Fibroblast of mammary gland (primary cell): ENCODE results near the gene ASB4.

ENCODE experiments used
- DNase-seq: peaks from one replicate; pipeline ENCODE4 v3.0.0-alpha.2; 2010; ENCODE audit warnings: low read depth
- H3K4me3 ChIP-seq: 2 replicates; pipeline ENCODE4 v1.5.1; 2011; ENCODE audit warnings: low read depth, mild to moderate bottlenecking, low read length, moderate library complexity; ENCODE audit not compliant: control insufficient read depth
- TF ChIP-seq, protein P1 (sequence below): conservative IDR thresholded peaks from 2 replicates; pipeline ENCODE4 v1.5.1; 2011; ENCODE audit warnings: low read depth, low read length, inconsistent platforms; ENCODE audit not compliant: control insufficient read depth, insufficient read depth

Gene ASB4

DNA sequence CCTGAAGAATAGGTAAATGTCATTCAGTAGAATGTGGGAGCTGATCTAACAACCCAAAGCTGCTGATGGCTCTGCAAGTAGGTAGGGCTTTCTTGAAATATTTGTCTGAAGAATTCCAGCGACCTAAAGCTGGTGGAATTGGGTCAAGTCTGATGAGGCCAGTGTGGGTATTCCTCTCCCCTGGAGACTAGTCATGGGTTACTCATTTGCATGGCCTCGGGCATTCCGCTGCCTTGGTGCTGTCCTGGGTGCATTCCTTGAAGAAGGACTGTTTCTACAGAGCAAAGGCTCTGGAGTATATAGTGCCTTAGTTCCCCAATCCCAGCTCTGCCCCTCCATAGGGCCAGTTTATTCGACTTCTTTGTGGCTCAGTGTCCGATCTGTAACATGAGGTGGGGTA lies 91.4 kb downstream of the ASB4 start:
- DNase-seq: no peak
- TF ChIP-seq, protein P1, sequence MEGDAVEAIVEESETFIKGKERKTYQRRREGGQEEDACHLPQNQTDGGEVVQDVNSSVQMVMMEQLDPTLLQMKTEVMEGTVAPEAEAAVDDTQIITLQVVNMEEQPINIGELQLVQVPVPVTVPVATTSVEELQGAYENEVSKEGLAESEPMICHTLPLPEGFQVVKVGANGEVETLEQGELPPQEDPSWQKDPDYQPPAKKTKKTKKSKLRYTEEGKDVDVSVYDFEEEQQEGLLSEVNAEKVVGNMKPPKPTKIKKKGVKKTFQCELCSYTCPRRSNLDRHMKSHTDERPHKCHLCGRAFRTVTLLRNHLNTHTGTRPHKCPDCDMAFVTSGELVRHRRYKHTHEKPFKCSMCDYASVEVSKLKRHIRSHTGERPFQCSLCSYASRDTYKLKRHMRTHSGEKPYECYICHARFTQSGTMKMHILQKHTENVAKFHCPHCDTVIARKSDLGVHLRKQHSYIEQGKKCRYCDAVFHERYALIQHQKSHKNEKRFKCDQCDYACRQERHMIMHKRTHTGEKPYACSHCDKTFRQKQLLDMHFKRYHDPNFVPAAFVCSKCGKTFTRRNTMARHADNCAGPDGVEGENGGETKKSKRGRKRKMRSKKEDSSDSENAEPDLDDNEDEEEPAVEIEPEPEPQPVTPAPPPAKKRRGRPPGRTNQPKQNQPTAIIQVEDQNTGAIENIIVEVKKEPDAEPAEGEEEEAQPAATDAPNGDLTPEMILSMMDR: no peak

DNA sequence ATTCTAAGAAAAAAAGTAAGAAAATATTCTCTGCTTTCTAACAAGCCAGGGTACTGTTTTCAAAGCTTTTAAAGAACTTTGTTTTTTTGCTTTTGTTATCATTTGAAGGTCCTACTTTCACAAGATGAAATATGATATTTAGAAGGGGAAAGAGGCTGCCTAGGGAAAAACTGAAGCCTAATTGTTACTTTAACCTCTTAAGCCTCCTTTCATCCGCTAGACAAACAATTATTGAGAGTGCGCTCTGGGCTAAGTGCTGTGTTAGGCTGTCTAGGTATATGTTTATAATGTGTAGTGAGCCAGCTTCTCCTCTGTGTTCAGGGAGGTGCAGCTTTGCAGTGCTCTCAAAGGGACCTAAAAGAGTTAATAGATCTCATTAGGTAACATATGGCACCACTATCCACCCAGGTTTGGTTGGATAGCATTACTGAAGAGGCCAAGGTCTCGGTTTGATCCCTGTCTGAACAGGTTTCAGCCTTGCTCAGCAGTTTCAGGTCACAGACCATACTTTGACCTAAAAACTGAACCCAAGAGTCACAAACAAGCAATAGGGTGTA lies 92.6 kb downstream of the ASB4 start:
- H3K4me3 ChIP-seq: no peak overlapping the region
- TF ChIP-seq, protein P1: no peak
- DNase-seq: no peak

More for the DNA sequence above, 91.4 kb downstream of the ASB4 start:
- H3K4me3 ChIP-seq: no peak overlapping the region

DNA sequence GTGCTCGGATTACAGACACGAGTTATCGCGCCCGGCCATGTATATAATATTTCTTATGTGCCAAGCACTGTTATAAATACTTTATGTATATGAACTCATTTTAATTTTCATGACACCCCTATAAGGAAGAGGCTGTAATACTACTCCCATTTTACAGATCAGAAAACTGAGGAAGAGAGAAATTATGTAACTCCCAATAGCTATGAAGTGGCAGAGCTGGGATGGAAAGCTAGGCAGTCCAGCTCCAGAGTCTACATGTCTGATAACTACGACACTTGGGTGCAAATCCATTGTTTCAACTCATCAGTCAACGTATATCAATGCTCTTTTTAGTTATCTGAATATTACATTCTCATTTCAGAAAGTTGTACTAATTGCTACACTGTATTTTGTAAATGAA lies 93.6 kb downstream of the ASB4 start:
- DNase-seq: no peak
- TF ChIP-seq, protein P1: no peak
- H3K4me3 ChIP-seq: no peak overlapping the region

DNA sequence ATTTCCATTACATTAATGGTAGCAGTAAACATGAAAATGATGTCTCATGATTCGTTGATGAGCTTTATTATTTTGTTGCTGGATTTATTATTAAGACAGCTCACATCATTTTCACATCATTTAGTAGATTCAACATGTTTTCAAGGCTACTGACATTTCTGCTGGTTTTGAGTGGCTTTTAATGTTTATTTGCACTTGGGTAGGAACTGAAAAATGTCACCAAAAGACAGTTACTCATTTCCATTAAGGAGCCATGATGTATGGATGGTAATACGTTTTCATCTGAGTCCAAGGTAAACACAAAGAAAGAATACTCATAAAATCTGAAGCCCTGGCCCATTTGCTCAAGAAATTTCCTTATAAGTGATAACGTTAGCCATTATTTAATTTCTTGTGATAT lies 95.7 kb downstream of the ASB4 start:
- no peak for DNase-seq
- H3K4me3 ChIP-seq: no peak overlapping the region
- TF ChIP-seq, protein P1: no peak

DNA sequence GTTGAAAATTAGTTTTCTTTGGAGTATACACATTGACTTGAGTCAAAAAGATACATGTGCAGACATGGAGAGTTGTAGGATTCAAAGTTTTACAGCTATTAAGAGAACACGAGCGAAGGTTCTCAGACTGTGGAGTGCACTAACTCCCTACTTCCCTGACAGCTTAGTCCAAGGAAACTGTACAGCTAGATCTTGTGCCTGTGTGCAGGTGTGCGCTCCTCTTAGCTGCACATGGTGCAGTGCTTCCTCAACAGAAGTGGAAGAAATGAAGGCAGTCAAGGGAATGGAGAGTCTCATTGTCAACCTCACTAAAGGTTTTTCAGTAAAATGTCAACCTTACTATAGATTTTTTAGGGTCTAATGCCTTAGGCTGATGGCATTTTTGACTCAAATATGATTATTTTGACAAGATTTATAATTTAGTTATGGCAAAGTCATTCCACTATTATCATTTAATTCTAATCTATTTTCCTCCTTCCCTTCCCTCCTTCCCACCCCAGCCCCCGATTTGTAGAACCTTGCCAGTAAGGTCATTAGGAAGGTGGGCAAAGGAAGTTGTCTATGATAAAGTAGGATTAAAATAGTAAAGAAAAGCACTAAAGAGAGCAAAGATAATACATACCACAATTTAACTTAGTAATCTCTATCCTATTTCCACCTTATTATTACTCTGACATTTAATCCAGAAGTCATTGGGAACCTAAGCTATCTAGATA lies 97.0 kb downstream of the ASB4 start:
- no peak for DNase-seq
- TF ChIP-seq, protein P1: no peak
- H3K4me3 ChIP-seq: no peak overlapping the region

DNA sequence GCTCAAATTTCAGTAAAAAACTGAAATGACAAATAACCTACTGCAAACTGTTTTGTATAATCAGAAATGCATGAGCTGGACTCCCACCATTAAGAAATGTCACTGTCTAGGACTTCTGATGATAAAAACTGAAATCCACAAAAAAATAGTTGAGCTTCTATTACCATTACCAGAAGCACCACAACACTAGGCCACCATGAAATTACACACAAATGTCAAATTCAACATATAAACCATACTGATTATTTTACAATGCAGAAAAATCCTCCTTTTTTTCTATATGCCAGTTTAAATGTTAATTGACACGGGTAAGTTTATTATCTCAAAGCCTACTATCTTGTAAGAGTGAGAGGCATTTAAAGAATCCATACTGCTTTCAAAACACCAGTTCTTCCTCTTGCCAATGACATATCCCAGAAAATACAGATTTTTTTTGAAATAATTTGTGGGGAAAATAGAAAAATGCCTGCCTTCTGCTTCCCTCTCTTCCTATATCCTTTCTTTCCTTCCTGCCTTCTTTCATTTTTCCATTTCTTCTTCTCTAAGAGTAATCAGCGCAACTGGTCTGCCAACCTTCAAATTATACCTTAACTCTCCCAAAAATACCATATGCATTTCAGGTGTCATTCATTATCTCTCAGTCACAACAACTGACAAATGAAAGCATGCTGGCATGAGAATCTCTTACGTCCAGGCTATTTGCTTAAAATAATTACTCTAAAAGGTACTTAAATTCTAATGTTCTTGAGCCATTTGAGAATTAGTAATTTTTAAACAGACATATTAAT lies 98.3 kb downstream of the ASB4 start:
- no peak overlapping the region for H3K4me3 ChIP-seq
- no peak for DNase-seq
- TF ChIP-seq, protein P1: no peak
